GOT3 (cell line): Measurements from ENCODE around the gene DNAJC18.

ENCODE experiments used
- DNase-seq: peaks from one replicate; lab custom pipeline; 2025; ENCODE audit warnings: mixed read lengths; lab: John Stamatoyannopoulos, UW

The DNAJC18 gene

GRCh38 chr5:139403787-139404483, 35.4 kb downstream of the DNAJC18 start, which contains the start of gene SPATA24:
Gene SPATA24, minus strand, starts transcription at chr5:139404089. Its CDS starts 29 bp downstream, at chr5:139404060.
- DNase-seq: peak; percentile 98

DNA sequence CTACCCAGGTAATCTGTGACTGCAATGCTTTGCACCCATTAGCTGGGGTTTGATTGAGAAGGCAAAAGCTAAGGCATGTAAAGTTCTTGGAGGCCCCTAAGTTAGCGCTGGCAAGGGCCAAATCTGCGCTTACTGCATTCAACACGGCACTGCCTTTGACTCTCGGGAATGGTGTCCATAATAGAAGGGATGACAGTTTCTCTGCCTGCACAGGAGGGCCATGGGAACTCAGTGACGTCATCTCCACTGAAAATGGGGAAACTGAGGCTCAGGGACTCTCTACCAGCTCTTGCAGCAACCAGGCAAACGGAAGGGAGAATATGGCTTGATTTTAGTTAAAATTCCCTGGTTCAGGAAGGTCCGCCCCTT, 35.9 kb downstream of the DNAJC18 start:
- DNase-seq: no peak

- DNase-seq: no peak
Measured at GRCh38 chr5:139402561-139403158, 36.7 kb downstream of the DNAJC18 start.

GRCh38 chr5:139401546-139401945, 37.8 kb downstream of the DNAJC18 start:
- DNase-seq: no peak

DNA sequence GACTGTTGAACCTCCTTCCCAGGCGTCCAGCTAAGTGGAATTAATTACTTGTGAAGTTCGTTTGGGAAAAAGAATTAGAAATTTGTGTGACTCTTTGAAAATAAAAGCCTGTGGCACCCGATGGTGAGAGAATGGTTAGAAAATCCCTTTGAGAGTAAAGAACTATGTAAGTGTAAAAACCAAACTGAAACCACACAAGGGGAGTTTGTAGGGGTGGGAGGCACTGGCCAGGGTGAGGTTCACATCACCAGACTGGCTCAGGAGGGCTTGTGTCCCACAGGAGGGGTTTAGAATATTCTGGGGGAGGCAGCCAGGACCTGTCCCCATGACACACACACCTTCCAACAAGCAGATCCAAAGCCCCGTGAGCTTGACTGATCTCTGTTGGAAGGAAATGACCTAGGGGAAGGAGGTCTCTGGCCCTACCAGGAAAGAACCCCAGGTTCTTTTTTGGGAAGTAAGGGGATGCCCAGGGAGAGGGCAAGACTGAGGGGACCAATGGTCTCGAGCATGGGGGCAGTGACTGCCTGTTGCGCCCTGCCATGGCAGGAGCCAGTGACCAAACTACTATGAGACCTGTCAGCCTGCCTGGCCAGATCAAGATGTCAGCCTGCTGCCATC, 39.7 kb downstream of the DNAJC18 start:
- no peak for DNase-seq

DNA sequence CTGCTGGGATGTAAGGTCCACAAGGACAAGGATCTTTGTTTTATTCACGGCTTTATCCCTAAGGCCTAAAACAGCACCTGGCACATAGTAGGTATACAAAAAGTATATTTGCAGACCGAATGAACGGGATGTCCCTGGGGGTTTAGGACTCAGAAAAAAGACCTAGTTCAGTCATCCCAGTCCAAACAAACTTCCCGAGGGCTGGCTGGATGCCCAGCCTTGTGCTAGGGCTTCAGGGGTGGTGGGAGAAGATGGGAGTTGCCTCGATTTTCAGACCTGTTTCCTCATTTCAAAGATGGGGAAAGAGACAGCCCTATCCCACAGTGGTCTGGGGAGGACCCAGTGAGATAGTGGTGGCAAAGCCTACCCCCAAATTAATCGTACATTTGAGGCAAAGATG, 41.4 kb downstream of the DNAJC18 start:
- no peak for DNase-seq

DNA sequence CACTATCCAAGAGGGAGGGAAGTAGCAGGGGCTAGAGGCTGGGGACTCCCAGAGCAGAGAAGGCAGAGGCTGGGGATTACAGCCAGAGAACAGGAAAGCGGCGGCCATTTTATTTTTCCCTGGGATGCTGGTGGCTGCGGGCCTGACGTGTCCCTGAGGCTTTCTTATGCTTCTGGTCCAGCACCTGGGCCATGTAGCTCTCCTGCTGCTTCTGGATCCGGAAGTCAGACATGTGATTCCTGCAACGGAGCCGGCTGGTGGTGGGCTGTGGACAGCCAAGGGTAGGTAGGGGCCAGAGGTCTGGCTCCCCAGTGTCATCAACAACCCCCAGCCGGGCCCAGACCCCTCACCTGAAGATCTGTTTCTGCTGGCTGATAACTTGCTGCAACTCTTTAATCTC, 42.6 kb downstream of the DNAJC18 start:
- no peak for DNase-seq

- DNase-seq: no peak
Measured at GRCh38 chr5:139395844-139396640, 43.3 kb downstream of the DNAJC18 start.

- DNase-seq: no peak
Measured at GRCh38 chr5:139394654-139395566, 44.4 kb downstream of the DNAJC18 start, which contains the start of gene PROB1. Gene PROB1, minus strand, starts transcription at chr5:139395104. Its CDS starts 23 bp downstream, at chr5:139395081.

- DNase-seq: no peak
Measured at GRCh38 chr5:139394123-139394653, 45.1 kb downstream of the DNAJC18 start.

DNA sequence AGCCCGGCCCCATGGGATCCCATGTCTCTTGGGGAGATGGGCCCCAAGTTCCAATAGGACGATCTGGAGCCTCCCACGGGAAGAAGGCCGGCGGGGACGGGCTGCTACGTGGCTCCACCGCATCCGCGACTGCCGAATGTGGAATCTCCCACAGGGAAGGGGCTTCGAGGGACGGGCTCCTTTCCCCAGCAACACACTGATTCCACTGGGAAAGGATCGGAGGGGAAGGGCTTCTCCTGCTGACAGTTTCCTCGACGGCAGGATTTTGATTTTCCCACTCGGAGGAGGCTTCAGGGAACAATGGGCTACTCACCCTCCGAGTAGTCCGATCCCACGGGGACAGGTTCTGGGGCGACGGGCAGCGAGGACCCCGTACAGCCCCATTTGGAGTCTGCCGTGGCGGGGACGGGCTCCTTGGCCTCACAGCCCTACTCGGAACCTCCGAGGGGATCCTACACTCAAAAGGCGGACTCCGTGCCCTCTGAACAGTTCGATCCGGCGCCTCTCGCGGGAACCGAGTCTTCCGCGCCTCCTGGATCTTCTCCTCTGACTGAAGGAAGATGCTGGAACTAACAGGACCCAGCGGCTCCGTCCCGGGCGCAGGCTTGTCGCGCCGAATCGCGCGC, 45.7 kb downstream of the DNAJC18 start:
- no peak for DNase-seq

DNA sequence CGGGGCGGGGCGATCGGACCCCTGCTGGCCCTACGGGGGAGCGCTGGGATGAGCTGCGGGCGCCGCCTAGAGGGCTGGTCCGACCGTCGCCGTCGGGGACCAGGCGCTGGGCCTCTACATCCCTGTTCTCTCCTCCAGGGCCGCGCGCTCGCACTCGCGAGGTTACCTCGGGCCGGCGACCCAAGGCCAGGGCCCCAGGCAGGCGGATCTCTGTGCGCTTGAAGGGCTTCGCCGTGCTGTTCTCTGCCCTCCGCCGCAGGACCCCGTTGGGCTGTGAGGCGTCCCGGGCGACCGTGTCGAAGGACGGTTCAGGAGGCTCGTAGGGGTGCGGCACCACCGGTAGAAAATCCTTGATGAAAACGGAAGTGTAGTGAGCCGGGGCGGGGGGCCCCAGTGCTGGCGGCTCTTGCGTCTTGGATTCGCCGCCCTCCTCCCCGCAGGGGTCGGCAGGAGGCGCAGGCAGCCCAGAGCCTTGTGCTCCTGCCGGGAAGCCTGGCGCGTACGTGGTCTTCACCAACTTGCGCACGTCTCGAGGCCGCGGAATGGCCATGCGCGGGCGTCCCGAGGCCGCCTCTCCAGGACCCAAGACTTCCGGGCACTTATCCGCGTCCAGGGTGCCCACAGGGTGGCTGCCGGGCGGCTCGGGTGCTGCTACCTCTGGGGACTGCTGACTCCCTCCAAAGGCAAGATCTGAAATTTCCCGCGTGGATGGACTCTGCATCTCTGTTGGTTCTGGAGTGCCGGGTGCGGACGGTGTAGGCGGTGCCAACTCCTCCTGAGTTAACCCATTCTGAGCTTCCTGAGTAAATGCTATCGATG, 46.4 kb downstream of the DNAJC18 start:
- DNase-seq: no peak

GRCh38 chr5:139392324-139392677, 47.0 kb downstream of the DNAJC18 start:
- DNase-seq: no peak

DNA sequence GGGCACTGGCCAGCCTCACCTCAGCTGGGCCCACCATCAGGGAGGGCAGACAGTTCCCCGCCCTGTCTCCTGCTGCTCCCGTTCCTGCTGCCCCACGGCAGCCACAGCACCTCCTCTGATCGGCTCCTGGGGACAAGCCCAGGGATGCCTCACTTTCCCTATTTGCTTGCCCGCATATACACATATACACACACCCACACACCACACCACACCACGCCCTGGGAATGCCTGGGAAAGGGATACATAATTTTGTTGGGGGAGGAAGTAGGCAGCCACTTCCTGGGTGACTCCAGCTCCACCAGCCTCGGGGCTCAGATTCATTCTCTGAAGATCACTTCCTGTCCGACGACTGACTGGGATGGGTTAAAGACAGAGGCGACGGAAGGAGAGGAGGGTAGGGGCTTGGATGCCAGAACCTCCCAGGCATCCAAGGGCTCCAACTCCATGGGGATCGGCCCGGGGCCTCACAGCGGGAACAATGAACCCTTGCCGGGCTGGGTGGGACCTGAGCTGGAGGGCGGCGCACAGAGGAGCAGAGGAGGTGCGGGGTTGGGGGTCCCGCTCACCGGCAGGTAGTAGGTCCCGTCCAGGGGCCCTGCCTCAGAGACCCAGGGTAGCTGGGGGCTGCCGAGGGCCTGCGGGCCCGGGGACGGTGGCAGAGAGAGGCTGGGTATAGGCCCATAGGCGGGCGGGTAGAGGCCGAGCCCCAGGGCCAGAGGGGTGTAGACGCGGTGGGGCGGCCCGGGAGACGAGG, 47.6 kb downstream of the DNAJC18 start:
- DNase-seq: no peak

- no peak for DNase-seq
Measured at GRCh38 chr5:139390639-139391569, 48.4 kb downstream of the DNAJC18 start.

DNA sequence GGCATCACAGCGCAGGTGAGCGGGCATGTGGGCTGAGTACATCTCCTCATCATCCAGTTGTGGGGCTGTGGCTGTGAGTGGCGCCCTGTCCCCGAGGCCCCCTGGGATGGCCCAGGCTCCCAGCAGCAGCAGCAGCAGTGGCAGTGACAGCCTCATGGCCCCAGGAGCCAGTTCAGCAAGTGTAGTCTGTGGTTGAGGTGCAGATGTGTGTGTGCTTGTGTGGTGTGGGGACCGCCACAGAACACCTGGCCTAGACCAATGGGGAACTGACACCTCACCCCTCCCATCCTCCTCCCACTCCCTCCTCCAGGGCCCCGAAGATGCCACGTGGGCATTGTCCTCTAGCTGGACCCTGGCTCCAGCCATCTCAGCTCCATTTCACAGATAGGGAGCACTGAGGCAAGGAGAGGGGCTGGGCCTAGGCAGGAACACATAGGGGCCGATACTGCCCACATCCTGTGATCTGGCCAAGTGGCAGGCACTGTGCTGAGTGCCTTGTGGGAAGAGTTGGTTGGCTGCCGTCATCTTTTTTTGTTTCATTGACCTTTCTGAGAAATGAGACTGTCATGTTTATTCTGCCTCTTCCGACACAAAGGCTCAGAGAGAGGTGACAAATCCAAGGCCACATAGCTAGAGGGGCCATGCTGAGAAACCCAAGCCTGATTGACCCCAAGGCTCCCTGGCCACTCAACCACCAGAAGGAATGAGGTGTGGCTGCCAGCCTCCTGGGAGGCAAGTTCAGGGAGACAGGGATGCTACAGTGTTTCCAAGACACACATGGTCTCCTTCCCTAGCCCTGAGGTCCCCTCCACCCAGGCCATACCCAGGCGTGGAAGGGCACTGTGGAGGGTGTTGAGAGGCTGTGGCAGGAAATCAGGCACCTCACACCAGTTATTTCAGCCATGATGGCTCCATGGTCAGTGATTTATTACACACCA, 49.4 kb downstream of the DNAJC18 start, which contains the start of gene MZB1:
Gene MZB1, minus strand, starts transcription at position 213 of the 938 bp plus-strand sequence. Its CDS starts 57 bp downstream, at position 156.
- no peak for DNase-seq
